Tibial nerve (tissue), 4 donors: Measurements from ENCODE around the gene CCDC170. TPM values are rescaled to one million over a fixed set of nuclear protein-coding genes. Genes with fewer than 3 reads are reported as not detected.
A peak's percentile ranks its signal among the peaks of the same experiment; 100 is the strongest.
"Not testable (repeated sequence)": the region's sequence is repeated elsewhere in the genome, so short reads cannot be mapped to it uniquely, and the experiment has no call there.

Experiments
- DNase-seq, 2 donors: peaks; one replicate each; pipeline ENCODE4 v3.0.0-alpha.2; 2019; ENCODE audit warnings: low spot score in 2 of 2
- H3K27ac ChIP-seq, 4 donors: fragments of 200-600 bp; sonication (generic) in 3 of 4; one replicate each; pipeline ENCODE4 v1.5.1; 2017 to 2019; ENCODE audit warnings: mild to moderate bottlenecking in 1 of 4
- H3K27me3 ChIP-seq, 2 donors: fragments of 200-600 bp; sonication (generic) in 1 of 2; one replicate each; pipeline versions ENCODE4 v1.5.1 to v1.6.0; 2017 to 2019
- H3K36me3 ChIP-seq, 3 donors: fragments of 200-600 bp; sonication (generic); one replicate each; pipeline ENCODE4 v1.5.1; 2018 to 2019
- H3K4me1 ChIP-seq, 4 donors: fragments of 200-600 bp; sonication (generic) in 3 of 4; one replicate each; pipeline ENCODE4 v1.5.1; 2017 to 2019
- H3K4me3 ChIP-seq, 4 donors: fragments of 200-600 bp; sonication (generic) in 3 of 4; one replicate each; pipeline ENCODE4 v1.5.1; 2017 to 2019; ENCODE audit warnings: mild to moderate bottlenecking in 1 of 4, moderate library complexity in 1 of 4
- H3K9me3 ChIP-seq, 4 donors: fragments of 200-600 bp; sonication (generic) in 3 of 4; one replicate each; pipeline ENCODE4 v1.5.1; 2017 to 2019
- CTCF ChIP-seq, 5 experiments: fragments of 200-600 bp in 3 of 5; fragments of 450-650 bp in 2 of 5; sonication (generic) in 3 of 5; IDR thresholded peaks; one replicate each; pipeline ENCODE4 v1.5.1; 2016 to 2019; ENCODE audit warnings: antibody characterized with exemption in 5 of 5, mild to moderate bottlenecking in 3 of 5, moderate library complexity in 2 of 5
- EP300 ChIP-seq, 2 donors: sonication (generic); formaldehyde crosslinking; IDR thresholded peaks; one replicate each; pipeline ENCODE4 v1.6.1; 2017; ENCODE audit warnings: antibody characterized with exemption in 2 of 2, mild to moderate bottlenecking in 1 of 2
- POLR2A ChIP-seq, 2 donors: fragments of 450-650 bp; IDR thresholded peaks; one replicate each; pipeline ENCODE4 v1.6.1; 2017; ENCODE audit warnings: antibody characterized with exemption in 2 of 2, mild to moderate bottlenecking in 2 of 2, moderate library complexity in 2 of 2
- WGBS, 2 donors: methylation state at CpG; one replicate each; pipeline ENCODE4 v1.1.5; 2018; 5-methylcytosine and 5-hydroxymethylcytosine counted together
- total RNA-seq, 4 donors: library from RNA; depleted of rRNA; stranded (reverse); fragments of >200 nt; gene quantifications; one replicate each; pipeline ENCODE4 v1.1.0, GENCODE V29; 2016

CCDC170 gene
- 1 to 10 TPM in 3 of 4 donors, under 1 TPM in 1; 0.66 to 3.3 (median 1.4) TPM for total RNA-seq

- Histone ChIP-seq H3K4me3 (peak within 1 kb of the TSS; percentile 44 to 72 (median 64)), H3K36me3 (no peaks in the 10 kb centered on the region), H3K4me1 (peaks cover 0 to 22% (median 0%) of the 10 kb centered on the region in 4 donors), H3K27ac (peak within 1 kb of the TSS; percentile 12 to 84 (median 40)), H3K9me3 (no peaks in the 10 kb centered on the region), H3K27me3 (peaks cover 0 to 3% of the 10 kb centered on the region in 2 donors)
- no peak for TF ChIP-seq EP300 (IDR thresholded peaks at IDR 0.05)
- TF ChIP-seq POLR2A (IDR thresholded peaks at IDR 0.05): no peak
- no peak for TF ChIP-seq CTCF (IDR thresholded peaks at IDR 0.05)
- 0% methylated on average over 3 to 31 of the region's 58 CpGs for WGBS, 2 donors
- DNase-seq: no peak
Measured at GRCh38 chr6:151493804-151494234, at the start of gene CCDC170. TSS of gene CCDC170 (plus strand) at chr6:151494017. CDS start at chr6:151494129, 112 bp downstream.

- no peak overlapping the region for H3K4me3 ChIP-seq
- no peak for DNase-seq
- peak overlapping the region in 3 of 4 donors; percentile 25 to 90 (median 75) for H3K27ac ChIP-seq
- TF ChIP-seq CTCF (IDR thresholded peaks at IDR 0.05) (no peak), EP300 (IDR thresholded peaks at IDR 0.05) (no peak), POLR2A (IDR thresholded peaks at IDR 0.05) (no peak)
- WGBS, 2 donors: 16 to 31% methylated on average over 5 of the region's 5 CpGs
- no peaks in the 10 kb centered on the region for H3K9me3 ChIP-seq
- H3K36me3 ChIP-seq: no peaks in the 10 kb centered on the region
- H3K27me3 ChIP-seq: no peaks in the 10 kb centered on the region
- H3K4me1 ChIP-seq: peaks cover 0 to 56% (median 14%) of the 10 kb centered on the region in 4 donors
Measured at GRCh38 chr6:151445482-151445881, 48.3 kb upstream of the CCDC170 start.

GRCh38 chr6:151447237-151447636 is 46.6 kb upstream of the CCDC170 start:
- DNase-seq: no peak
- TF ChIP-seq CTCF (IDR thresholded peaks at IDR 0.05): no peak
- TF ChIP-seq POLR2A (IDR thresholded peaks at IDR 0.05): no peak
- TF ChIP-seq EP300 (IDR thresholded peaks at IDR 0.05): no peak
- no peak overlapping the region for H3K4me3 ChIP-seq
- H3K27me3 ChIP-seq: no peaks in the 10 kb centered on the region
- H3K36me3 ChIP-seq: no peaks in the 10 kb centered on the region
- peak overlapping the region in 2 of 4 donors; percentile 75 to 90 for H3K27ac ChIP-seq
- no peaks in the 10 kb centered on the region for H3K9me3 ChIP-seq
- peaks cover 0 to 52% (median 15%) of the 10 kb centered on the region in 4 donors for H3K4me1 ChIP-seq
- WGBS, 2 donors: 90 to 96% methylated on average over 4 of the region's 4 CpGs

GRCh38 chr6:151448623-151449022 is 45.2 kb upstream of the CCDC170 start:
- no peak for DNase-seq
- Histone ChIP-seq H3K9me3 (no peaks in the 10 kb centered on the region), H3K4me1 (peaks cover 0 to 51% (median 14%) of the 10 kb centered on the region in 4 donors), H3K27ac (no peak overlapping the region), H3K27me3 (no peaks in the 10 kb centered on the region), H3K4me3 (no peak overlapping the region), H3K36me3 (no peaks in the 10 kb centered on the region)
- WGBS, 2 donors: 94 to 97% methylated on average over 12 of the region's 12 CpGs
- TF ChIP-seq CTCF (IDR thresholded peaks at IDR 0.05): no peak
- no peak for TF ChIP-seq POLR2A (IDR thresholded peaks at IDR 0.05)
- TF ChIP-seq EP300 (IDR thresholded peaks at IDR 0.05): no peak

- Histone ChIP-seq H3K4me1 (peaks cover 0 to 42% (median 20%) of the 10 kb centered on the region in 4 donors), H3K4me3 (peak overlapping the region; percentile 56 to 97 (median 73)), H3K27ac (peak overlapping the region in 1 of 4 donors; percentile 78)
- H3K36me3 ChIP-seq, H3K9me3 ChIP-seq, DNase-seq, H3K27me3 ChIP-seq: not testable (repeated sequence)
- 50 to 60% methylated on average over 6 of the region's 6 CpGs for WGBS, 2 donors
Measured at GRCh38 chr6:151450928-151451327, 42.9 kb upstream of the CCDC170 start.
